GM23338 (cell line): ENCODE measurements around the gene MOCS3. TPM values are rescaled to one million over a fixed set of nuclear protein-coding genes. Genes with fewer than 3 reads are reported as not detected.

Experiments
- ATAC-seq: fragments of 200-7000 bp; cut with Tn5 transposase; 3 replicates; pipeline ENCODE4 v1.9.1; 2020
- DNase-seq: peaks from one replicate; pipeline ENCODE4 v3.0.0-alpha.2; 2015; ENCODE audit warnings: low spot score
- H2AFZ ChIP-seq: fragments of 200-600 bp; sonication (generic); 2 replicates; pipeline ENCODE4 v1.8.0; 2016; ENCODE audit warnings: antibody characterized with exemption, mild to moderate bottlenecking, moderate library complexity
- H3F3A ChIP-seq: fragments of 200-600 bp; sonication (generic); replicated peaks from 2 replicates; pipeline ENCODE4 v1.8.0; 2017; ENCODE audit warnings: antibody characterized with exemption, mixed run types, low read depth
- H3K27ac ChIP-seq: fragments of 200-600 bp; sonication (generic); 2 replicates; pipeline ENCODE4 v1.6.1; 2016; ENCODE audit warnings: low read depth
- H3K27me3 ChIP-seq: fragments of 200-600 bp; sonication (generic); 2 replicates; pipeline ENCODE4 v1.8.0; 2016; ENCODE audit warnings: mild to moderate bottlenecking, mixed run types, moderate library complexity; ENCODE audit not compliant: insufficient read depth
- H3K36me3 ChIP-seq: fragments of 200-600 bp; sonication (generic); 2 replicates; pipeline ENCODE4 v1.8.0; 2016; ENCODE audit warnings: mild to moderate bottlenecking; ENCODE audit not compliant: insufficient read depth
- H3K4me1 ChIP-seq: fragments of 200-600 bp; sonication (generic); 2 replicates; pipeline ENCODE4 v1.8.0; 2016; ENCODE audit warnings: mild to moderate bottlenecking, moderate library complexity; ENCODE audit not compliant: insufficient read depth
- H3K4me2 ChIP-seq: fragments of 200-600 bp; sonication (generic); 2 replicates; pipeline ENCODE4 v1.7.1; 2017; ENCODE audit warnings: mixed run types
- H3K4me3 ChIP-seq: fragments of 200-600 bp; sonication (generic); 2 replicates; pipeline ENCODE4 v1.6.1; 2016; ENCODE audit warnings: mixed run types
- H3K79me2 ChIP-seq: fragments of 200-600 bp; sonication (generic); replicated peaks from 2 replicates; pipeline ENCODE4 v1.8.0; 2017; ENCODE audit warnings: mild to moderate bottlenecking; ENCODE audit not compliant: insufficient read depth
- H3K9me2 ChIP-seq: fragments of 200-600 bp; sonication (generic); 2 replicates; pipeline ENCODE4 v1.8.0; 2017; ENCODE audit not compliant: insufficient read depth
- H4K20me1 ChIP-seq: fragments of 200-600 bp; sonication (generic); replicated peaks from 2 replicates; pipeline ENCODE4 v1.8.0; 2017; ENCODE audit warnings: mild to moderate bottlenecking; ENCODE audit not compliant: insufficient read depth
- H3K27ac Mint-ChIP-seq: 2 replicates; pipeline ENCODE4 v1.8.0; 2020; ENCODE audit warnings: inconsistent platforms, mild to moderate bottlenecking, moderate library complexity, mixed read lengths
- H3K27me3 Mint-ChIP-seq: 3 replicates; pipeline ENCODE4 v1.8.0; 2022; ENCODE audit warnings: low read depth, mild to moderate bottlenecking, moderate library complexity, mixed read lengths, inconsistent platforms; ENCODE audit not compliant: insufficient read depth, poor library complexity
- H3K36me3 Mint-ChIP-seq: 3 replicates; pipeline ENCODE4 v1.8.0; 2021; ENCODE audit warnings: low read depth, mild to moderate bottlenecking, inconsistent platforms, moderate library complexity, mixed read lengths
- H3K4me1 Mint-ChIP-seq: 3 replicates; pipeline ENCODE4 v1.8.0; 2020; ENCODE audit warnings: mild to moderate bottlenecking, inconsistent platforms, mixed read lengths
- H3K4me3 Mint-ChIP-seq: 3 replicates; pipeline ENCODE4 v1.8.0; 2021; ENCODE audit warnings: moderate library complexity, mild to moderate bottlenecking, inconsistent platforms, mixed read lengths
- H3K9me3 Mint-ChIP-seq: 3 replicates; pipeline ENCODE4 v1.8.0; 2020; ENCODE audit warnings: moderate library complexity, mild to moderate bottlenecking, inconsistent platforms, mixed read lengths
- CREB1 ChIP-seq: fragments of 250-450 bp; sonication (Bioruptor Pico); IDR thresholded peaks from 2 replicates; pipeline ENCODE4 v1.5.0; 2020; ENCODE audit warnings: low read depth, mild to moderate bottlenecking, moderate library complexity
- EZH2 ChIP-seq: fragments of 200-600 bp; sonication (generic); IDR thresholded peaks from one replicate; pipeline ENCODE4 v1.8.0; 2017; ENCODE audit warnings: antibody characterized with exemption, mild to moderate bottlenecking, low read depth; ENCODE audit not compliant: unreplicated experiment
- JUNB ChIP-seq: IDR thresholded peaks from one replicate; pipeline ENCODE4 v1.6.1; 2016; ENCODE audit warnings: antibody characterized with exemption; ENCODE audit not compliant: unreplicated experiment
- NANOG ChIP-seq: IDR thresholded peaks from 2 replicates; pipeline ENCODE4 v1.6.1; 2016; ENCODE audit warnings: antibody characterized with exemption, borderline replicate concordance
- POLR2AphosphoS5 ChIP-seq: IDR thresholded peaks from 2 replicates; pipeline ENCODE4 v1.6.1; 2016; ENCODE audit warnings: antibody characterized with exemption, low read depth
- STAT1 ChIP-seq: IDR thresholded peaks from one replicate; pipeline ENCODE4 v1.6.1; 2016; ENCODE audit warnings: antibody characterized with exemption; ENCODE audit not compliant: unreplicated experiment
- ZNF331 ChIP-seq: fragments of 250-450 bp; sonication (Bioruptor Pico); IDR thresholded peaks from 2 replicates; pipeline ENCODE4 v1.5.0; 2020; ENCODE audit warnings: low read depth, mild to moderate bottlenecking, moderate library complexity
- polyA plus RNA-seq: library from polyadenylated mRNA; unstranded; fragments of >200 nt; fragmentation: Nextera tagmentation; extraction: Ambion mirVana; gene quantifications from 2 replicates; pipeline ENCODE4 v1.2.1, GENCODE V29; 2016
- total RNA-seq: library from RNA; depleted of rRNA; stranded (reverse); fragments of >200 nt; shearing (Covaris generic); gene quantifications from 2 replicates; pipeline ENCODE4 v1.2.3, GENCODE V29; 2014
- TF ChIP-seq, protein P1 (sequence below): IDR thresholded peaks from 2 replicates; pipeline ENCODE4 v1.6.1; 2016; ENCODE audit warnings: antibody characterized with exemption

Gene MOCS3
- total and polyA plus RNA-seq, 2 experiments from 2014 or later = 2.2 to 9.1 TPM

DNA sequence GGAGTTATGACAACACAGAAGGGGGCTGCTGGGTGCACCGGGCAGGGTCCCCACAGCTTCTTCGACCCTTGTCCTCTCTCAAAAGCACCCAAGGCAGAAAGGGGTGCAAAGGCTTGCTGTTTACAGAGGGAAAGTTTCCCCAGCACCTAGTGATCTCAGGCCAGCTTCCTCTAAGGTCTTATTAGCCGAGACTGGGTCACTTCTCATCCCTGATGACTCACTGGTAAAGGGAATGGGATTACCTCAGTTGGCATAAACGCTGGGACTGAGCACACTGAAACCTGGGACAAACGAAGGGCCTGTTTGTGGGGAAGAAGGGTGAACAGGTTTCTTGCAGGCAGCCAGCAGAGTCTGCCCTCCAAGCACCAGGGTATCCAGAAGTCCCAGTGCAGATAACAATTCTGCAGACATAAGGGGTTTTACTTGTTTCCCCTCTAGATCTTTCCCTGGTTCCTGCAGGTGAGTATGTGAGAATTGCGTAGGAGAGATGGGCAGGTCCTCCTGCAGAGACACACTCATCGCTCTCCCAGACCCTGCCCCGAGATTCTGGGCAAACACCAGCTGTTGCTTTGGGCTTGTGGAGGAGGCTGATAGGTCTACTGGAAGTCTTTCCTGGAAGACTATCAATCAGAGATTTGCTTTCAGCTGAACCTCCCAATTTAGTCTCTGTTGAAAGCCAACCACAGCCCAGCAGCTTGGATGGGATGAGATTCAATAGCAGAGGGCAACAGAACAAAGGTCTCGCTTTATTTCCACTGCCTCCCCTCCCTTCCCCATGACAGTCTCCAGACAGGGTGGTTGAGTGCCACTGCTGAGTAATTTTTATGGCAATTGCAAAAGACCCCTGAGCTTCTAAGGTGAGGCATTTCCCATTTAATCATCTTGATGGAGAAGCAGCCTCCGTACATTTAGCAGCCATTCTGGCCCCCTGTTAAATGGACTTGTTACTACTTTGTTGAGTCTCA is 38.6 kb downstream of the MOCS3 start:
- Histone ChIP-seq H3K79me2 (no peaks in the 10 kb centered on the region), H3K4me2 (no peak overlapping the region), H3K27me3 (no peaks in the 10 kb centered on the region), H3K4me1 (0 out of 2 replicates have a peak, but pooled peaks cover 3% of the 10 kb centered on the region), H3K36me3 (no peaks in the 10 kb centered on the region), H3F3A (0 out of 2 replicates have a peak, but pooled peaks cover 3% of the 10 kb centered on the region), H3K9me2 (no peaks in the 10 kb centered on the region), H4K20me1 (no peaks in the 10 kb centered on the region), H3K27ac (no peak overlapping the region), H2AFZ (no peak overlapping the region), H3K4me3 (no peak overlapping the region)
- Mint-ChIP-seq H3K27me3 (peaks cover 25% of the 10 kb centered on the region), H3K27ac (no peak overlapping the region), H3K36me3 (no peaks in the 10 kb centered on the region), H3K9me3 (peaks cover 6% of the 10 kb centered on the region; the same call in 2 of the 3 replicates), H3K4me3 (no peak overlapping the region), H3K4me1 (peaks cover 13% of the 10 kb centered on the region)
- no peak for ATAC-seq
- TF ChIP-seq, protein P1, sequence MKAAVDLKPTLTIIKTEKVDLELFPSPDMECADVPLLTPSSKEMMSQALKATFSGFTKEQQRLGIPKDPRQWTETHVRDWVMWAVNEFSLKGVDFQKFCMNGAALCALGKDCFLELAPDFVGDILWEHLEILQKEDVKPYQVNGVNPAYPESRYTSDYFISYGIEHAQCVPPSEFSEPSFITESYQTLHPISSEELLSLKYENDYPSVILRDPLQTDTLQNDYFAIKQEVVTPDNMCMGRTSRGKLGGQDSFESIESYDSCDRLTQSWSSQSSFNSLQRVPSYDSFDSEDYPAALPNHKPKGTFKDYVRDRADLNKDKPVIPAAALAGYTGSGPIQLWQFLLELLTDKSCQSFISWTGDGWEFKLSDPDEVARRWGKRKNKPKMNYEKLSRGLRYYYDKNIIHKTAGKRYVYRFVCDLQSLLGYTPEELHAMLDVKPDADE = no peak
- no peak for TF ChIP-seq ZNF331 (CRISPR knock-in tag)
- TF ChIP-seq POLR2AphosphoS5 = no peak
- TF ChIP-seq EZH2 = no peak
- no peak for DNase-seq

GRCh38 chr20:50999355-50999754 is 40.7 kb downstream of the MOCS3 start:
- H3K27ac Mint-ChIP-seq = no peak overlapping the region
- Histone ChIP-seq H3K4me3 (no peak overlapping the region), H3K9me2 (no peaks in the 10 kb centered on the region), H3K27me3 (no peaks in the 10 kb centered on the region), H3K4me2 (no peak overlapping the region), H3K79me2 (no peaks in the 10 kb centered on the region), H3K27ac (no peak overlapping the region), H4K20me1 (no peaks in the 10 kb centered on the region), H2AFZ (no peak overlapping the region), H3K36me3 (no peaks in the 10 kb centered on the region), H3K4me1 (no peaks in the 10 kb centered on the region), H3F3A (no peaks in the 10 kb centered on the region)
- H3K4me1 Mint-ChIP-seq = peaks cover 4% of the 10 kb centered on the region; the same call in 2 of the 3 replicates
- no peak for TF ChIP-seq ZNF331 (CRISPR knock-in tag)
- no peak for TF ChIP-seq CREB1 (CRISPR knock-in tag)
- no peak for TF ChIP-seq JUNB
- TF ChIP-seq NANOG = no peak
- no peak for TF ChIP-seq STAT1
- TF ChIP-seq, protein P1 = no peak
- TF ChIP-seq EZH2 = no peak
- H3K27me3 Mint-ChIP-seq = peaks cover 12% of the 10 kb centered on the region
- no peak overlapping the region for H3K4me3 Mint-ChIP-seq
- H3K36me3 Mint-ChIP-seq = peaks cover 6% of the 10 kb centered on the region; the same call in 1 of the 3 replicates
- no peak for ATAC-seq
- DNase-seq = no peak
- H3K9me3 Mint-ChIP-seq = no peaks in the 10 kb centered on the region
